Loucy (cell line): ENCODE results near the gene TRAF3.

Experiments
- H2AFZ ChIP-seq: fragments of 200-600 bp; sonication (generic); 2 replicates; pipeline ENCODE4 v1.6.0; 2016; ENCODE audit warnings: antibody characterized with exemption, mild to moderate bottlenecking, low read length, moderate library complexity
- H3F3A ChIP-seq: fragments of 200-600 bp; 2 replicates; pipeline ENCODE4 v1.6.0; 2016; ENCODE audit warnings: antibody characterized with exemption, low read depth, mild to moderate bottlenecking
- H3K27me3 ChIP-seq: fragments of 200-600 bp; sonication (generic); 2 replicates; pipeline ENCODE4 v1.6.1; 2014; ENCODE audit warnings: low read length, mild to moderate bottlenecking; ENCODE audit not compliant: insufficient read depth, poor library complexity, severe bottlenecking
- H3K36me3 ChIP-seq: fragments of 200-600 bp; sonication (generic); 2 replicates; pipeline ENCODE4 v1.6.1; 2016; ENCODE audit warnings: low read length; ENCODE audit not compliant: insufficient read depth
- H3K4me1 ChIP-seq: fragments of 200-600 bp; sonication (generic); 2 replicates; pipeline ENCODE4 v1.5.1; 2014; ENCODE audit warnings: low read length, mild to moderate bottlenecking; ENCODE audit not compliant: insufficient read depth, poor library complexity, severe bottlenecking
- H3K4me2 ChIP-seq: fragments of 200-600 bp; sonication (generic); 2 replicates; pipeline ENCODE4 v1.6.0; 2014; ENCODE audit warnings: antibody characterized with exemption, low read length, low read depth, mild to moderate bottlenecking; ENCODE audit not compliant: poor library complexity, severe bottlenecking
- H3K4me3 ChIP-seq: fragments of 200-600 bp; sonication (generic); 2 replicates; pipeline ENCODE4 v1.5.1; 2014; ENCODE audit warnings: low read length, mild to moderate bottlenecking, mixed read lengths; ENCODE audit not compliant: poor library complexity, severe bottlenecking
- H3K79me2 ChIP-seq: fragments of 200-600 bp; sonication (generic); 2 replicates; pipeline ENCODE4 v1.6.1; 2014; ENCODE audit warnings: low read length; ENCODE audit not compliant: insufficient read depth
- H3K9ac ChIP-seq: fragments of 200-600 bp; sonication (generic); 2 replicates; pipeline ENCODE4 v1.6.0; 2014; ENCODE audit warnings: mild to moderate bottlenecking, low read depth, low read length, moderate library complexity; ENCODE audit not compliant: poor library complexity, severe bottlenecking
- H3K9me2 ChIP-seq: fragments of 200-600 bp; sonication (generic); replicated peaks from 2 replicates; pipeline ENCODE4 v1.6.1; 2016; ENCODE audit warnings: low read depth, low read length, mixed read lengths
- H3K9me3 ChIP-seq: fragments of 200-600 bp; sonication (generic); 2 replicates; pipeline ENCODE4 v1.6.1; 2014; ENCODE audit warnings: mild to moderate bottlenecking, antibody characterized with exemption, low read length, low read depth; ENCODE audit not compliant: insufficient read depth
- H4K20me1 ChIP-seq: fragments of 200-600 bp; sonication (generic); 2 replicates; pipeline ENCODE4 v1.6.0; 2014; ENCODE audit warnings: antibody characterized with exemption, low read length, mild to moderate bottlenecking; ENCODE audit not compliant: insufficient read depth, poor library complexity, severe bottlenecking
- CTCF ChIP-seq: fragments of 200-600 bp; sonication (generic); conservative IDR thresholded peaks from 2 replicates; pipeline ENCODE4 v1.5.1; 2014; ENCODE audit warnings: mild to moderate bottlenecking, antibody characterized with exemption, low read length
- EZH2phosphoT487 ChIP-seq: fragments of 200-600 bp; IDR thresholded peaks from 2 replicates; pipeline ENCODE4 v1.6.1; 2018; ENCODE audit warnings: antibody characterized with exemption, mild to moderate bottlenecking, moderate library complexity, borderline replicate concordance

The TRAF3 gene

GRCh38 chr14:102888748-102889147 lies 111.5 kb downstream of the TRAF3 start:
- Histone ChIP-seq H3K4me3 (no peak overlapping the region), H2AFZ (no peak overlapping the region), H3K9me3 (no peaks in the 10 kb centered on the region), H4K20me1 (no peaks in the 10 kb centered on the region), H3K4me1 (no peaks in the 10 kb centered on the region), H3K36me3 (peaks cover 11% of the 10 kb centered on the region; the same call in 1 of the 2 replicates), H3K9me2 (no peaks in the 10 kb centered on the region), H3K9ac (no peak overlapping the region), H3K79me2 (no peaks in the 10 kb centered on the region), H3K27me3 (no peaks in the 10 kb centered on the region), H3K4me2 (no peak overlapping the region), H3F3A (no peaks in the 10 kb centered on the region)
- TF ChIP-seq EZH2phosphoT487 (no peak), CTCF (no peak)

GRCh38 chr14:102889615-102890014 lies 112.4 kb downstream of the TRAF3 start:
- Histone ChIP-seq H3K79me2 (no peaks in the 10 kb centered on the region), H2AFZ (no peak overlapping the region), H3F3A (no peaks in the 10 kb centered on the region), H3K9me2 (no peaks in the 10 kb centered on the region), H3K9ac (no peak overlapping the region), H3K4me3 (no peak overlapping the region), H3K4me1 (no peaks in the 10 kb centered on the region), H3K9me3 (no peaks in the 10 kb centered on the region), H3K36me3 (peaks cover 11% of the 10 kb centered on the region; the same call in 1 of the 2 replicates), H3K4me2 (no peak overlapping the region), H3K27me3 (no peaks in the 10 kb centered on the region), H4K20me1 (no peaks in the 10 kb centered on the region)
- TF ChIP-seq CTCF (no peak), EZH2phosphoT487 (no peak)

GRCh38 chr14:102891111-102891510 lies 113.9 kb downstream of the TRAF3 start:
- no peaks in the 10 kb centered on the region for H4K20me1 ChIP-seq
- H2AFZ ChIP-seq, result no peak overlapping the region
- no peaks in the 10 kb centered on the region for H3K27me3 ChIP-seq
- H3K9ac ChIP-seq, result no peak overlapping the region
- no peaks in the 10 kb centered on the region for H3F3A ChIP-seq
- H3K9me3 ChIP-seq, result no peaks in the 10 kb centered on the region
- H3K4me3 ChIP-seq, result no peak overlapping the region
- peaks cover 6% of the 10 kb centered on the region; the same call in 1 of the 2 replicates for H3K36me3 ChIP-seq
- no peaks in the 10 kb centered on the region for H3K4me1 ChIP-seq
- no peaks in the 10 kb centered on the region for H3K79me2 ChIP-seq
- no peak overlapping the region for H3K4me2 ChIP-seq
- TF ChIP-seq CTCF (no peak), EZH2phosphoT487 (no peak)
- no peaks in the 10 kb centered on the region for H3K9me2 ChIP-seq
